ENCODE measurements around the gene SPOCD1.

The SPOCD1 gene

GRCh38 chr1:31771891-31772668 lies 43.7 kb downstream of the SPOCD1 start:
- no peak for DNase-seq (ENCODE audit: low read depth)

- DNase-seq (ENCODE audit: low read depth), result no peak
These were observed 46.0 kb downstream of the SPOCD1 start for GRCh38 chr1:31769720-31770390.

DNA sequence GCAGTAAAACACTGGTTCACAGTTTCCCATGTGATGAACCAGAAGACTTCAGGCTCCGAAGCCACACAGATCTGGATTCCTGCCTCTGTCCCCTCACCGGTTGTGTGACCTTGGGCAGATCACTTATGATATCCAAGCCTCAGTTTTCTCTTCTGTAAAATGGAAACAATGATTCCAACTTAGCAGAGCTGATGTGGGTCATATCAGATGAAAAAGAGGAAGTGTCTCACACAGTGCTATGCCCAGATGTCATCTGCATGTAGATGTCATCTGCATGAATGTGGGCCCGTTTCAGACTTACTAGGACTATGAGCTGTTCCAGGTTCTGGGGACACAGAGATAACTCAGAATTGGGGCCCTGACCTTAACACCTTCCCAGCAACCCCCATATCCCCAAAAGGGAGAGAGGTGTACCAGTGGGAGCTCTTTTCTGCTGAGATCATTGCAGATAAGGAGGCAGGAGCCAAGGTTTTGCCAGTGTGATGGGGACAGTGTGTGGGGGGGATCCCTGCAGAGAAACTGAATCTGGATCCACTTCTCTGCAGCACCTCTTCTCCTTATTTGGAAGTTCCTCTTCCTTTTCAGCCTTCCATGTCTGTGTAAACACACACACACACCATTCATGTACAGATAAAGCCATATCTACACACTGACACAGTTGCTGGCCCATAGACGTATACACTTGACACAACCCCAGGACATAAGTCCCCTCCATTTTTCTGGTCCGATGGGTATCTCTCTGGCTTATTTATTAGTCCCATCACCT lies 46.7 kb downstream of the SPOCD1 start:
- DNase-seq (ENCODE audit: low read depth), result no peak

DNA sequence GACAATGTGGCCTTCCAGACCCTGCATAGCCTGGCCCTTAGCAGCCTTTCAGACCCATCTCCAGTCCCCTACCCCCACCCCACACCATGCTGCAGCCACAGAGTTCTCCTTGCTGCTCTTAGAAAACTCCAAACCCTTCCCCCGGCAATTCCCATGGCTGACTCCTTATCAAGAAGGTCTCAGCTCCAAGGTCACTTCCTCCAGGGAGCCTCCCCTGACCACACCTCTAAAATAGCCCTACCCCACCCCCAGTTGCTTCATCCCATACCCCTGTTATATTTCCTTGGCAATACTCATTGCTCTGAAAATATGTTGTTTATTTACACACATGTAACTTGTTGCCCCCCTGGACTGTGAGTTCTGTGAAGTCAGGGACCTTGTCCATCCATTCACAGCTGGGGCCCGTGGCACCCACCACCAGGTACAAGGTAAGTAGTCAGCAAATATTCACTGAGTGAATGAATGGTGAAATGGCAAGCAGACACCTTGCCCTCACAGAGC lies 47.4 kb downstream of the SPOCD1 start:
- no peak for DNase-seq (ENCODE audit: low read depth)

- no peak for DNase-seq (ENCODE audit: low read depth)
These were observed 48.6 kb downstream of the SPOCD1 start for GRCh38 chr1:31767225-31767624.

- DNase-seq (ENCODE audit: low read depth), result no peak
These were observed 50.3 kb downstream of the SPOCD1 start for GRCh38 chr1:31765516-31765915.

GRCh38 chr1:31765041-31765467 lies 50.8 kb downstream of the SPOCD1 start:
- DNase-seq (ENCODE audit: low read depth), result no peak

GRCh38 chr1:31764312-31765040 lies 51.3 kb downstream of the SPOCD1 start, which contains the start of gene ADGRB2:
ADGRB2 (minus strand) TSS chr1:31764340; CDS start chr1:31757221, 7,119 bp downstream.
- no peak for DNase-seq (ENCODE audit: low read depth)

GRCh38 chr1:31763671-31764311 lies 52.0 kb downstream of the SPOCD1 start:
- DNase-seq (ENCODE audit: low read depth), result no peak

DNA sequence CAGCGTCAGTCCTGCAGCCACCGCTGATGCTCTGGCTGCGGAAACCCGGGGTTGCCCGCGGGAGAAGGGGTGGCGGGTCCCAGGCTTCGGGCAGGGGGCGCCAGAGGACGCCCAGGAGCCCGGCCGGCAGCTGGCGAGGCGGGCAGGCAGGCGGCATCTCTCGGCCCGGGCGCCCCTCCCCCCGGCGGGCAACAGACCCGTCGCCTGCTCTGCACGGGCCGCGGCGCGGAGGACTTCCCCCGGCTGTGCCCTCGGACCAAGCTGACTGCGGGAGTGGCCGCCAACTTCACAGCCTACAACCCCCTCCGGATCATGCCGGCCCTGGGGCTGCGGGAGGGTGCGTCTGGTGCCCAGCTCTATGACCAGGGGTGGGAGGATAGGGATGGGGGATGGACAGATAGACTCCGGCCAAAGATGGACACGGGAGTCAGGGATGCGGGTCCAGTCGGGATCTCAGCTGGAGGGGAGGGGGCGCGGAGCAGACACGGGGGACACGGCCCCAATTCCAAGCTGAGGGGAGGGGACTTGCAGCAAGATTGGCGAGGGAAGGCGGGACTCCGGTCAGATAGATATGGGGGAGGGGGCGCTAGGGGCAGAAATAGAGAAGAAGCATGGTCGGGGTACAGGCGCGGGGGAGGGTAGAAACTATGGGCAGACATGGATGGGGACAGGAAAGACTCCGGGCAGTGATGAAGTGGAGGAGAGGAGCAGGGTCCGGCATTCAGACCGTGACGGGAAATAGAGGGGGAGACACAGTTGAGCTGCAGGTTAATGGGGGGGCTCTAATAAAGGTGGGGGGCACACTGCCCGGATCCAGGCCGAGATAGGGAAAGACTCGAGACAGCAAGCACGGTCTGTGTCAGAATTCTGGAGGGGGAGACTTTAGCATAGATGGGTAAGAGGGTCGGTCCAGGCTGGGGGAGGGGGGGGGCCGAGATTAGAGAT lies 52.8 kb downstream of the SPOCD1 start:
- DNase-seq (ENCODE audit: low read depth), result no peak

GRCh38 chr1:31762323-31762722 lies 53.5 kb downstream of the SPOCD1 start:
- DNase-seq (ENCODE audit: low read depth), result no peak

DNA sequence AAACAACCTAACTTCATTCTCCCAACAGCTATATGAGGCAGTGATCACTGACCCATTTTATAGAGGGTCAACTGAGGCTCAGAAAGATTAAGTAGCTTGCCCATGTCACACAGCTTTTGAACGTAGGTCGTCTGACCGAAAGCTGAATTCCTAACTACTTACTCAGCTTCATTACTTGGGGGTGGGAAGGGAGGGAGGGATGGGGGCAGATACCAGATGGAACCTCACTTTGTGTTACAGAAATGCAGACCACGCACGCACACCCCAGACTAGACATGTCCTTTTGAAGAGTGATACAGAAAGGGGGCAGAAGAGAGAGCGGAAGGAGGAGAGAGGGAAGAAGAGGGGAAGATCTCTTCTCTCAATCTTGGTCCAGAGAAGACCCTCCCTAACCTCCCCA lies 53.9 kb downstream of the SPOCD1 start:
- DNase-seq (ENCODE audit: low read depth), result no peak

DNA sequence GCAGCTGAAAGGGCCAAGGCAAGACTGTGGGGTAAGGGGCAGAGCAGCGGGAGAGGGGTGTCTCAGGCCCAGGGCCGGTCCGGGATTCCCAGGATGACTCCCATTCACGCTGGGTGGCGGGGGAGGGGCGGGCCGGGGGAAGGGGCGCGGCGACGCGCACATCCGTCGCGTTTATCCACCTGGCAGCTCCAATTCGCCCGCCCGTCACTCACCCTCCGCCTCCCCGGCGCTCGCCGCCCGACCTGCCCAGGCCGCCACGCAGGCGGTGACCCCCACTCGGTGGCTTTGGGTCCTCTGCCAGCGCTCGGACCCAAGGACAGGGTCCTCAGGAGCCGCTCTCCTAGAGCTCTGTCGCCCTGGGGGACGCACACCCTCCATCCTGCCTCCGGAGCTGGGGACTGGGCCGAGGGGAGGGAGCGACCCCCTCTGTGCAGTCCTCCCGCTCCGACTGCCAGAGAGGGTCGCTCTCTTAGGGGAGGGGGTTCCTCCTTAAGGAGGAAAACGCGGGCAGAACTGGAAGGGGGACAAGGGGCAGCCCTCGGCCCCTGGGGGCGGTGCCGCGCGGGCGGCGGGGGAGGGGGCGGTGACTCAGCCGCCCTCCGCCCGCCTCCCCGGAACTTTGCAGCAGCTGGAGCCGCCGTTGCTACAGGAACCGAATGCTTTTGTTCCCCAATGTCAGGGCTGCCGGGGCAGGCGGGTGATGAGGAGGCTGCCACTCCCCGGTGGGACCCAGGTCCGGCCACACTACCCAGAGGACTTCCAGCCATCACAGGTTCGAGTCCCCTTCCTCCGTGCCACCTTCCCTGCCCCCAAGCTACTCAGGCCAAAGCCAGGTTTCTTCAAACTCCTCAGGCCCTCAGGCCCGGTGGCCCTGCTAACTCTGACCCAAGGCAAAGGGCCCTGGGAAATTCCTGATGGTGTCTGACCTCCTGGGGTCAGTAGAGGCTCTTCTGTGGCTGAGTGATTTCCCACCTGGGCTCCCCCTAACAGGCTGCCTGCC lies 55.1 kb downstream of the SPOCD1 start:
- DNase-seq (ENCODE audit: low read depth), result no peak

- DNase-seq (ENCODE audit: low read depth), result no peak
These were observed 56.4 kb downstream of the SPOCD1 start for GRCh38 chr1:31759298-31760023.

- DNase-seq (ENCODE audit: low read depth), result no peak
These were observed 57.0 kb downstream of the SPOCD1 start for GRCh38 chr1:31758823-31759222.

DNA sequence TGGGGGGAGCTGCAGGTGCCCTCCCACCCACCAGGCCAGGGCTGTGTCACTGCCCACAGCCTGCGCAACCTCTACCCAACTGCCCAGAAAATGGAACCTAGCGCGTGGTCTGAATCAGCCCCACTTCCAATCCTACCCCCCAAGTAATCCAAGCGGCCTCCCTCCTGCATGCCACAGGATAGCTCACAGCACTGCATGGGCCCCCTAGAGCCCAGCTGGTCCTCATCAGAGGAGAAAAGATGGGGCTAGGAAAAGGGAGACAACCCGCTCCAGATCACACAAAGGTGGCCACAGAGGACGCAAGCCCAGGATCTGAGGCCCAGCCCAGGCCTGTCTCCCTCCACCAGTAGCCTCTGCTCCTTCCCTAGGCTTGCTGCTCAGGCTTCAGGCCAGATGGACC lies 57.8 kb downstream of the SPOCD1 start:
- DNase-seq (ENCODE audit: low read depth), result no peak

- DNase-seq (ENCODE audit: low read depth), result no peak
These were observed 58.6 kb downstream of the SPOCD1 start for GRCh38 chr1:31757204-31757679.

DNA sequence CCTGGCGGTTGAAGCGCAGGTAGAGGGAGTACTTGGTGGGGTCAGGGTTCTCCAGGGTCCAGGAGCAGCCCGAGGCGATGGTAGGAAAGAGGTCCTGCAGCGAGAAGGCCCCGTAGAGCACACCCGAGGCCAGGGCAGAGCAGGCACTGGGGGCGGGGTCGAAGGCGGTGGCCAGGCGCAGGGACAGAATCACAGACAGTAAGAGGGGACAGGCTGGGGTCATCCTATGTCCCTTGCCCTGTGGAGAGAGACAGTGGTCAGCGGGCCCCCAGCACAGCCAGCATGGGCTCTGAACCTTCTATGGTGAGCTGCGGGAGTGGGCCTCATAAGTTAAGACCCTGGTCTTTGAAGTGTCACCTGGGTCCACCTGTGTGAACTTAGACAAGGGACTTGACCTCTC lies 59.2 kb downstream of the SPOCD1 start:
- DNase-seq (ENCODE audit: low read depth), result no peak

All from HS-5 (cell line).